Left ventricle myocardium inferior (tissue), 1 donor: ENCODE results near the gene COPG1. TPM values are rescaled to one million over a fixed set of nuclear protein-coding genes. Genes with fewer than 3 reads are reported as not detected.
"Not testable (repeated sequence)": the region's sequence is repeated elsewhere in the genome, so short reads cannot be mapped to it uniquely, and the experiment has no call there.

Experiments
- DNase-seq: peaks from one replicate; pipeline ENCODE4 v3.0.0-alpha.2; 2020
- H3K27ac ChIP-seq: fragments of 200-600 bp; replicated peaks from 2 replicates; pipeline ENCODE4 v1.8.0; 2021
- H3K27me3 ChIP-seq: fragments of 200-600 bp; 2 replicates; pipeline ENCODE4 v1.8.0; 2021; ENCODE audit warnings: low read depth
- H3K36me3 ChIP-seq: fragments of 200-600 bp; 2 replicates; pipeline ENCODE4 v1.8.0; 2021
- H3K4me1 ChIP-seq: fragments of 200-600 bp; 2 replicates; pipeline ENCODE4 v1.8.0; 2021
- H3K4me3 ChIP-seq: fragments of 200-600 bp; 2 replicates; pipeline ENCODE4 v1.8.0; 2021; ENCODE audit warnings: mild to moderate bottlenecking, moderate library complexity
- H3K9me3 ChIP-seq: fragments of 200-600 bp; replicated peaks from 2 replicates; pipeline ENCODE4 v1.8.0; 2021
- intact Hi-C: fragments of 100-400 bp; cut with micrococcal nuclease; formaldehyde crosslinking; loops from one replicate; pipeline ENCODE4 v1.11.0; 2022
- total RNA-seq: library from RNA; stranded (reverse); fragmentation: NEBNext Ultra II Directional; extraction: Animal tissue kit (Norgen Biotek cat#: 25700); gene quantifications from one replicate; pipeline ENCODE4 v1.2.1, GENCODE V29; 2021
- TF ChIP-seq, protein P1 (sequence below): fragments of 200-600 bp; IDR thresholded peaks from 2 replicates; pipeline ENCODE4 v1.8.0; 2021; ENCODE audit warnings: antibody characterized with exemption, mild to moderate bottlenecking, borderline replicate concordance
- donor health status: DM: no; HTN: yes; CAD: no; lungs with severe emphysema.

Gene COPG1
- total RNA-seq, 1 donor from 2014 or later: 86.1 TPM

DNA sequence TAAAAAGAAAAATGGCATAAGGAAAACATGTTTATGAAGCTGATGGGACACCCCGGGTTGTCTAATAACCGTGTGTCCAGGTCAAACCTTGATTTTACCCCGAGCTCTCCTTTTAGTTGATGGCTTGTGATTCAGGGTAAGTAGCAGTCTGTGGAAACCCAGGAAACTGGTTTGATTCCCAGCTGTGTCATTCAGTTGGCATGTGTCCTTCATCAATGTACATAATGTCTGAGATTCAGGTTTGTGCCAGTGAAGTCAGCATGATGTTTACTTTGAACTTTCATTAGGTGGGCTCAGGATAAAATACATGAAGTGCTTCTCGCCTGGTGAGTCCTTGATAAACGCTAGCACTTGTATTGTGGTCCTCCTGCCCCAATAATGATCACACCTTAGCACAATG lies 4.3 kb upstream of the COPG1 start:
- H3K9me3 ChIP-seq: no peaks in the 10 kb centered on the region
- intact Hi-C loops: loop anchor here (5.0 kb wide), 1 partner anchor 193 kb away; no protein-coding TSS in a partner anchor
- peaks cover 42% of the 10 kb centered on the region for H3K4me1 ChIP-seq
- H3K27me3 ChIP-seq: no peaks in the 10 kb centered on the region
- H3K27ac ChIP-seq: peak overlapping the region; percentile 79
- H3K4me3 ChIP-seq: no peak overlapping the region
- DNase-seq: no peak
- TF ChIP-seq, protein P1, sequence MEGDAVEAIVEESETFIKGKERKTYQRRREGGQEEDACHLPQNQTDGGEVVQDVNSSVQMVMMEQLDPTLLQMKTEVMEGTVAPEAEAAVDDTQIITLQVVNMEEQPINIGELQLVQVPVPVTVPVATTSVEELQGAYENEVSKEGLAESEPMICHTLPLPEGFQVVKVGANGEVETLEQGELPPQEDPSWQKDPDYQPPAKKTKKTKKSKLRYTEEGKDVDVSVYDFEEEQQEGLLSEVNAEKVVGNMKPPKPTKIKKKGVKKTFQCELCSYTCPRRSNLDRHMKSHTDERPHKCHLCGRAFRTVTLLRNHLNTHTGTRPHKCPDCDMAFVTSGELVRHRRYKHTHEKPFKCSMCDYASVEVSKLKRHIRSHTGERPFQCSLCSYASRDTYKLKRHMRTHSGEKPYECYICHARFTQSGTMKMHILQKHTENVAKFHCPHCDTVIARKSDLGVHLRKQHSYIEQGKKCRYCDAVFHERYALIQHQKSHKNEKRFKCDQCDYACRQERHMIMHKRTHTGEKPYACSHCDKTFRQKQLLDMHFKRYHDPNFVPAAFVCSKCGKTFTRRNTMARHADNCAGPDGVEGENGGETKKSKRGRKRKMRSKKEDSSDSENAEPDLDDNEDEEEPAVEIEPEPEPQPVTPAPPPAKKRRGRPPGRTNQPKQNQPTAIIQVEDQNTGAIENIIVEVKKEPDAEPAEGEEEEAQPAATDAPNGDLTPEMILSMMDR: no peak
- H3K36me3 ChIP-seq: no peaks in the 10 kb centered on the region

DNA sequence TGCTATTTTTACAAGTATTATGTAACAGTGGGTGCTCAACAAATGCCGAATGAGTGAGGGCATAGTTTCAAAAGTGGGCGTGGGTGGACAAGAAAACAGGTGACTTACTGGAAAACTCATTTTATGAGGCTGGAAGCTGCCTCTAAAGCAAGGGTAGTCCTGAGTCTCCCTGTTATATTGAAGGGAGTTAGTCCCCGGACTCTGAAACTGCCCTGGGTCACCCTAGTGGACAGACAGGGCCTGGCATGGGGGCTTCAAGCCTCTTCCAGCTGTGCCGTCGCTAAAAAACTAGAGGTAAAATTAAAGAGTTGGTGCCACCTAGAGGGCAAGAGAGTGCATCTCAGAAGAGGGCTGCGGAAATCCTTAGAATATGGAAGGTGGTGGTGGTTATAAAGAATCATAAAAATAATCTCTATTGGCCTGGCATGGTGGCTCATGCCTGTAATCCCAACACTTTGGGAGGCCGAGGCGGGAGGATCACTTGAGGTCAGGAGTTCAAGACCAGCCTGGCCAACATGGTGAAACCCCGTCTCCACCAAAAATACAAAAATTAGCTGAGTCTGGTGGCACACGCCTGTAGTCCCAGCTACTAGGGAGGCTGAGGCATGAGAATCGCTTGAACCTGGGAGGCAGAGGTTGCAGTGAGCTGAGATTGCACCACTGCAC lies 3.6 kb upstream of the COPG1 start:
- not testable (repeated sequence) for H3K36me3 ChIP-seq, H3K27me3 ChIP-seq, H3K9me3 ChIP-seq
- TF ChIP-seq, protein P1: peak; percentile 98
- H3K27ac ChIP-seq: peak overlapping the region; percentile 79
- peaks cover 46% of the 10 kb centered on the region for H3K4me1 ChIP-seq
- intact Hi-C loops: loop anchor here (5.0 kb wide), 1 partner anchor 193 kb away; no protein-coding TSS in a partner anchor
- DNase-seq: peak; percentile 79
- H3K4me3 ChIP-seq: peak overlapping the region; percentile 29

DNA sequence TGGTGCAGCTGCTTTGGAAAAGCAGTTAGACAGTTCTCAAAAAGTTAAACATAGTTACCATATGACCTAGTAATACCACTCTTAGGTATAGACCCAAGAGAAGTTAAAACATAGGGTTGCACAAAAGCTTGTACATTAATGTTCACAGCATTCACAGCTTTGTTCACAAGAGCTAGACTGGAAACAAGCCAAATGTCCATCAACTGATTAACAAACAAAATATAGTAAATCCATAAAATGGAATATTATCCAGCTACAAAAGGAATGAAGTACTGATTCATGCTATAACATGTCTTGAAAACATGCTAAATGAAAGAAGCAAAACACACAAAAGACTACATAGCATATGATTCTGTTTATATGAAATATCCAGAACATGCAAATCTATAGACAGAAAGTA lies 2.8 kb upstream of the COPG1 start:
- H3K27ac ChIP-seq: no peak overlapping the region
- H3K4me3 ChIP-seq: no peak overlapping the region
- H3K27me3 ChIP-seq: no peaks in the 10 kb centered on the region
- H3K4me1 ChIP-seq: peaks cover 54% of the 10 kb centered on the region
- no peaks in the 10 kb centered on the region for H3K9me3 ChIP-seq
- TF ChIP-seq, protein P1: no peak
- no peak for DNase-seq
- intact Hi-C loops: loop anchor here (5.0 kb wide), 1 partner anchor 194 kb away; no protein-coding TSS in a partner anchor
- H3K36me3 ChIP-seq: peaks cover 3% of the 10 kb centered on the region

GRCh38 chr3:129248286-129248979 lies 973 bp upstream of the COPG1 start:
- intact Hi-C loops: loop anchor here (5.0 kb wide), 1 partner anchor 196 kb away; no protein-coding TSS in a partner anchor

GRCh38 chr3:129252748-129253147 lies 3.3 kb downstream of the COPG1 start:
- Histone ChIP-seq H3K36me3 (peaks cover 64% of the 10 kb centered on the region), H3K9me3 (no peaks in the 10 kb centered on the region), H3K4me1 (peaks cover 71% of the 10 kb centered on the region), H3K4me3 (no peak overlapping the region), H3K27me3 (no peaks in the 10 kb centered on the region), H3K27ac (no peak overlapping the region)
- intact Hi-C loops: no loop called here
- TF ChIP-seq, protein P1: no peak
- no peak for DNase-seq

More at GRCh38 chr3:129248286-129248979, 973 bp upstream of the COPG1 start:
- Histone ChIP-seq H3K9me3 (no peaks in the 10 kb centered on the region), H3K27ac (peak overlapping the region; percentile 90), H3K4me1 (peaks cover 69% of the 10 kb centered on the region), H3K27me3 (no peaks in the 10 kb centered on the region), H3K4me3 (peak overlapping the region; percentile 95), H3K36me3 (peaks cover 21% of the 10 kb centered on the region)
- no peak for DNase-seq
- TF ChIP-seq, protein P1: no peak
